ENCODE measurements around the gene IQGAP3. TPM values are rescaled to one million over a fixed set of nuclear protein-coding genes. Genes with fewer than 3 reads are reported as not detected.

Gene IQGAP3
- polyA plus RNA-seq, 1 donor, result 5.5 TPM

DNA sequence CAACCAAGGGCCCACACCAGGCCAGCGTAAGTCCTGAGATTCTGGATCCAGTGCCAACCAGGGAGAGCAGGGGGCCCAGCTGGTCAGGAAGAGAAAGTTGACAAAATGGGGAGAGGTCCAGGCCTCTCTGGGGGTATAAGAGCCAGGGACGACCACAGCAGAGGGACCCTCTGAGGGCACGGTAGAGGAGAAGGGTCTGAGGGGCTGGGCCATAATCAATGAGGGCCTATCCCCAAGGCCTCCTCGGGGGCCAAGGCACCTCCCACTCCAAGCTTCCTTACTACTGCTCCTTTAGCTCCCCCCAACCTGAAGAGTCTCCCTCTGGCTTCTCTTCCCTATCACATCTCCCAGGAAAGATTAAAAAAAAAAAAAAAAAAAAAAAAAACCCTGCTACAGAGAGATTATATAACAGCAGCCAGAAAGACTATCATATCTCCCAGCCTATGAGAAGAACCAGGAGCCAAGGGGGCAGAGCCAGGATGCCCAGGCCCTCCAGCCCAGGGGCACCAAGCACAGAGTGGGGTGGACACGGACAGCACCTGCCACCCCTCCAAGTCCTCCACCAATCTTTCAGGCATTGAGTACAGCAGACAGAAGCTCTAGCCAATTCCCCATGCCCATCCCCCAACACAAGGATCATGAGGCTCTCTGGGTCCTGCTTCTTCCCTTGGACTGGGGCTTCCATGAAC lies 74.5 kb downstream of the IQGAP3 start:
- DNase-seq (ENCODE audit: low read depth), result no peak

DNA sequence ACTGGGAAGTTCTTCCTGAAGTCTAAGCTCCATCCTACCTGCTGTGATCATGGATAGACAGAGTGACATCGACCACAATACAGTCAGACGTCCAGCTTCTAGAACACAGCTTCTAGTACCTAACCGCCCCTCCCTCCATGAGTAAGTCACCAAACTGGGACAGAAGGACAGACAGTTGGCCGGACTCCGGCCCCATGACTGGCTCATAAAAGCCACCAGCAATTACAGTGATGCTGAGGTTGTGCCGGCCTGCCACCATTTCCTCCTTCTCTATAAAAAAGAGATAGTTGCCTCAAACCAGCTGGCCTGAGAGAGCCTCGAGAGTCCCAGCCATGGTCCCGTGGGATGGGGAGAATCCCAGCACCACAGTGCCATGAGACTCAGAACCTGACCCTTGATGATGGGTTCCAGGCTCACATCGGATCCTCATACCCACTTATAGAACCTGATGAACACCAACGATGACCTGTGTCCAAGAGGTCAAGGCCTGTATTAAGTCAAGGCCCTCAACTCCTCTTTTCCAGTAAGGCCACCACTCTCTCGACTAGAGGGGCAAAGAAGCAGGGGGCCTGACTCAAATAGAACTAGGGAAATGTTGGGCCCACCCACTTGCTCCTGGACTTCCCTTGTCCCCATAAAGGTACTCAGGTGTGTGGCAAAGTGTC lies 75.2 kb downstream of the IQGAP3 start:
- no peak for DNase-seq (ENCODE audit: low read depth)

DNA sequence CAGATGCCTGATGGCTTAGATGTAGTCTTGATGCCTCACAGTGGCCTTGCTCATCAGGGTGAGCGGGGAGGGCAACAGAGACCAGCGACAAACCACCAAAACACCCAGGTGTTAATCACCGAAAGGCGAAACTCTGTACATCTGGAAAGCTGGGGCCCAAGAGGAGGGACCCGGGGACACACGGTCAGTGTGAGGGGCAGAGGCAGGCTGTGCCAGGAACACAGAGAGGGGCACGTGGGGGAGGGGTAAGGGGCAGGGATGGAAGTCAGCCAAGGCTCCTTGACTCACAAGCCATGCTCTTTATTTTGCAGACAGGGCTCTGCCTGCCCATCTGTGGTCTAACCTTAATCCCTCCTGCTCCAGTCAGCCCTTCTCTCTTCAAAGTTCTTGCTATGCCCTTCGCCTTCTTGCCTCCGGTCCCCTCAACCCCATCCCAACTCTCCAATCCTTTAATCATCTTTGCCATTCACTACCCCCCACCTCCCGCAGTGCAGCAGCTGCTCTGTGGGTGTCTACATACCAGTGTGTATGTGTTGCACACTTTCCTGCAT lies 76.1 kb downstream of the IQGAP3 start:
- DNase-seq (ENCODE audit: low read depth), result no peak

DNA sequence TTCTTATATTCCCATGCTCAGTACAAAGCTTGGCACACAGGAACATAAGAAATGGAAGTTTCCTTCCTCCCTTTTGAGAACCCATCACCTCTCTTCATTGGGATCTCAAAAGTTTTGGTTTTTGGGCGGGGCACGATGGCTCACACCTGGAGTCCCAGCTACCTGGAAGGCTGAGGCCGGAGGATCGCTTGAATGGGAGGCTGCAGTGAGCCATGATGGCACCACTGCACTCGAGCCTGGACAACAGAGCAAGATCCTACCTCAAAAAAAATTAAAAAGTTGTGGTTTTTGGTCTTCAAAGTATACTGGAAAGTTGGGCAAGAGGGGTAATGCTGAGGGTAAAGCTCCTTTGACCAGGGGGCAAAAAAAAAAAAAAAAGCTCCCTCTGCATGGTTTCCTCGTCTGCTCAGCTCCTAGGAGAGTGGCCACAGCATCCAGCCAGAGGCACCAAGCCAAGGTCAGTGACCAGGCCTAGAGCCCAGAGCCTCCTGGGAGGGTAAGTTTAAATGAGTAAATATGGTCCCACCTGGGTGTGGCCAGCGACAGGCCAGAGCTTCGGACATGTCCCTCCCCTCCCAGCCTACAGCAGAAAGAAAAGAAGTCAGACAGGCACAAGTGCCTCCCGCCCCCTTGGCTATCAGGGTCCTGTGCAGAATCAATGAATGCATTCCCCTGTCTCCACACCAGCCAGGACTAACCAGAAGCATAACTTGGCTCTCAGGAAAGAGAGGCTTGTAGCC lies 76.8 kb downstream of the IQGAP3 start:
- no peak for DNase-seq (ENCODE audit: low read depth)

- DNase-seq (ENCODE audit: low read depth), result no peak
These were observed 78.0 kb downstream of the IQGAP3 start for GRCh38 chr1:156494309-156494895.

GRCh38 chr1:156493742-156494141 lies 78.6 kb downstream of the IQGAP3 start:
- no peak for DNase-seq (ENCODE audit: low read depth)

- no peak for DNase-seq (ENCODE audit: low read depth)
These were observed 79.2 kb downstream of the IQGAP3 start for GRCh38 chr1:156493154-156493631.

DNA sequence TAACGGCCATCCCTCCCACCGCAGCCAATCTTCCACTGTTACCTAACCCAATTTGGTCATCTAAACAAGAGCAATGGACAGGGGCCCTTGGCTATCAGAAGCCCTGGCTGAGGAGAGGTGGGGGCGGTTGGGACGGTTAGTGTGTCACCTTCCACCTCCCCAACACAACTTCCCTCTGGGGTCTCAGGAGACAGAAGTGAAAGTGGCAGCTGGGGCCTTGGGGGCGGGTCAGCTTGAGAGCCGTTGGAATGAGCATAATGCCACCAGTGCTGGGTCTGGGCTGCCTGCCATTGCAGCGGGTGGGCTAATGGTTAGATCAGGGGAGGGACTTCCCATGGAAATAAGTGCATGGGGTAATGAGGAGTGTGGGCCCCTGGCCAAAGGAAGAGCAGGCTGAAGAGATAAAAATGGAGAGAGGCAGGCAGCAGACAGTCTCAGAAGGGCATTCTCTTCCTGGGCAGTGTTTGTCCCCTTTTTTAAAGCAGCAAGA lies 79.7 kb downstream of the IQGAP3 start:
- DNase-seq (ENCODE audit: low read depth), result no peak

DNA sequence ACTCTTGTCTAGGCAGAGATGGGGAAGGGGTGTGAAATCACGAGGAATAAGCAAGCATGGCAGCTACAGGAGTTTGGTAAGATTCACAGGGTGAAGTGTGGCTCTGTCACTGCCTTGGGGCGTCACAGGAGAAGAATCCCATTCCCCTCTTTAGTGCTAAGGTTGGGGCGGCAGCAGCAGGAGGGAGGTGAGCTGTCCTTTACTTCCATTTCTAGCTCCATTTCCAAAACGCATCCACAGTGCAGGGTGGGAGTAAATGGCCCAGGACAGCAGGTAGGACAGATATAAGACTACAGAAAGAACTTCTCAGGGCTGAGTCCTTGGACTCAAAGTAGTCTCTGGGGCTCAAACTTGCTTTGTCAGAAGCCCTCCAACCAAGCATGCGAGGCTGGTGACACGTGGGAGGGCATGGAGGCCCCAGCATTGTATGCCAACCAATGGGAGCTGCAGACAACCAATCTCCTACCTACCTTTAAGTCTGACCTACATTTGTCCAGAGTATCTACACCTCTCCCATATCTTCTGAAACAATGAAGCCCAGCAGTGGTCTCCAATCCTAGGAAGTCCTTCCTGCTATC lies 80.3 kb downstream of the IQGAP3 start:
- no peak for DNase-seq (ENCODE audit: low read depth)

GRCh38 chr1:156491151-156491949 lies 81.0 kb downstream of the IQGAP3 start:
- DNase-seq (ENCODE audit: low read depth), result no peak

DNA sequence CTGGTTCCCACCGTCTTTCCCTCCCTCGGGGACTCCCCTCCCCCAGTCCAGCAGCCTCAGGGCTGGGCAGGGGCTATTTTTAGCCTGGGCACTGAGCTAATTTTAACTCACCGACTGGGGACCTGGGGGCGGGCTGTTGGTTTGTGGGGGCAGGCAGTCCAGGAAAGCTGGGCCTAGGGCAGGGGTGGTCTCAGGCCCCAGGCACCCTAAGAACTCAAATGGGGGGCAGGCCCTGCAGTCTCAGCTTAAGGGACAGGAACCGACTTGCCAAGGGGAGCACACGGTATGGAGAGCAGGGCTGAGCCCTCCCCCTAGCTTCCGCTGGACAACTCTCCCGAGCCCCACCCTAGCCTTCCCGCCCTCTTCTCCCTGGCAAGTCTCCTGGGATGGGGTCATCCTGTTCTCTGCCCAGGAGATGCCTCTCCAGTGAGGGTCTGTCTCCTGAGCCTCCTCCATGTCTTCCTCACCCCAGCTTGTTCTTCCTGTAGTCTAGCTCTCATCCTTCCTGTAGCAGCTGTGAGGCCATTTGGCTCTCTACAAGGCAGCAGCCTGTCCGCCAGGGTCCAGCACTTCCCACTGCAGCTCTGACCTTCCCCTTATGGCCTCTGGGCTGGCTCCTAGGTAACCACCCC lies 81.8 kb downstream of the IQGAP3 start:
- no peak for DNase-seq (ENCODE audit: low read depth)

DNA sequence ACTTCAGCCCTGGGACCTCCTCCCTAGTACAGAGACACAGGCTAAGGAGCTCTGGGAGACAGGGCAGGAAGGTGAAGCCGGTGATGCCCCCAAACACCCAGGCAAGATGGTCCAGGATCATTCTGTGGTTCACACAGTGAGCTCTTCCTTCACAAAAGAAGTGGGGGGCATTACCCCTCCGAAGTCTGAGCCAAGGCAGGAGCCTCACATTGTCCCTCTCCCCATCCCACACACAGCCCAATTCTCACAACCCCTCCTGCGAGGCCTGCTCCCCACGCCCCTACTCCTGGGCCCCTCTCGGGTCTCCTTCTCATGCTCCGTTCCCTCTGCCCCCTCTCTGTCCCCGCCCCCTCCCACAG lies 82.5 kb downstream of the IQGAP3 start:
- DNase-seq (ENCODE audit: low read depth), result no peak

DNA sequence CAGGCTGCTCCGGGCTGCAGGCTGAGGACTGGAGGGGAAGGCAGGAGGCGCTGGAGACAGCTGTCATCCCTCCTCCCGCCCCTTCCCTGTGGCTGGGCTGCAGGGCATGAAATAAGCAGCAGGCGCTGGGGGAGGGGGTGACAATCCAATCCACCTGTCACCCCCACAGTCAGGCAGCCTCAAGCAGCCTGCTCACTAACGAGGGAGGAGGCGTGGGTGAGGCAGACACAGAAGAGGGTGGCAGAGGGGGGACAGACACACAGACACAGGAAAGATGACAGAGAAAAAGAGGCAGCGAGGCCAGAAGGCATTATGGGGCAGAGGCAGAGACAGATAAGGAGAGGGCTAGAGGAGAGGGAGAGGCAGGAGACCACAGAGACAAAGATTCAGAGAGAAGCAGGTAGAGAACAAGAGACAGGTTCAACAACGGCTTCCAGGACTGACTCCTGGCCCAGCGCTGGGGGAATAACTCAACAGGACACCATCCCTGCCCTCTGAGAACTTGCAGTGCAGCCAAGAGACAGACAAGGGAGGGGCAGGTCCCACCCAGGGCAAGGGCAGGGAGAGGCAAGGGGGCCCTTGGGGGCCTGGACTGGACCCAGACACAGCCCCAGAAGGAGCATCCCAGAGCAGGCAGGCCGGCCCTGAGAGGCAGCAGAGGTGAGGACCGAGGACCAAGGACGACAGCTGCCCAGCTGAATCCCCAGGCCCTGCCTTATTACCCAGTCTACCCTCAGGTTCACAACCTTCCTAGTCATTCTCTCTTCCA lies 83.0 kb downstream of the IQGAP3 start:
- no peak for DNase-seq (ENCODE audit: low read depth)

GRCh38 chr1:156488566-156489165 lies 83.7 kb downstream of the IQGAP3 start:
- no peak for DNase-seq (ENCODE audit: low read depth)

DNA sequence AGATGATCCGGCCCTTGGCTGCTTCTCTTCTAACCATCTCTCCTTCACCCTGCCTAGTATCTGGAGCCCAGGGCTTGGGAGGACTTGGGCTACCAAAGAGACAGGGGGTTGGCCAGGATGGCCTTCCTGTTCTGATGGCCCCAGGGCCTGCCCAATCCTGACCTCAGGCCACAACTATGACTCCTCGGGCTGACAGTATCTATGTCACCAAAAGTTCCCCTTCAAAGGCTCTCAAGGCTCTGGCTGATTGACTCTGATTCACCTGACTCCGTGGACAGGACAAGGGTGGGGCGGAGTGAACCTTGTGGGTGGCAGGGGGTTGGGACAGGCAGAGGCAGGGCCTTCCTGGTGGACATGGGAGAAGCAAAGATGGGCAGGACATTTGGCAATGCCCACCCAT lies 84.5 kb downstream of the IQGAP3 start:
- no peak for DNase-seq (ENCODE audit: low read depth)

DNA sequence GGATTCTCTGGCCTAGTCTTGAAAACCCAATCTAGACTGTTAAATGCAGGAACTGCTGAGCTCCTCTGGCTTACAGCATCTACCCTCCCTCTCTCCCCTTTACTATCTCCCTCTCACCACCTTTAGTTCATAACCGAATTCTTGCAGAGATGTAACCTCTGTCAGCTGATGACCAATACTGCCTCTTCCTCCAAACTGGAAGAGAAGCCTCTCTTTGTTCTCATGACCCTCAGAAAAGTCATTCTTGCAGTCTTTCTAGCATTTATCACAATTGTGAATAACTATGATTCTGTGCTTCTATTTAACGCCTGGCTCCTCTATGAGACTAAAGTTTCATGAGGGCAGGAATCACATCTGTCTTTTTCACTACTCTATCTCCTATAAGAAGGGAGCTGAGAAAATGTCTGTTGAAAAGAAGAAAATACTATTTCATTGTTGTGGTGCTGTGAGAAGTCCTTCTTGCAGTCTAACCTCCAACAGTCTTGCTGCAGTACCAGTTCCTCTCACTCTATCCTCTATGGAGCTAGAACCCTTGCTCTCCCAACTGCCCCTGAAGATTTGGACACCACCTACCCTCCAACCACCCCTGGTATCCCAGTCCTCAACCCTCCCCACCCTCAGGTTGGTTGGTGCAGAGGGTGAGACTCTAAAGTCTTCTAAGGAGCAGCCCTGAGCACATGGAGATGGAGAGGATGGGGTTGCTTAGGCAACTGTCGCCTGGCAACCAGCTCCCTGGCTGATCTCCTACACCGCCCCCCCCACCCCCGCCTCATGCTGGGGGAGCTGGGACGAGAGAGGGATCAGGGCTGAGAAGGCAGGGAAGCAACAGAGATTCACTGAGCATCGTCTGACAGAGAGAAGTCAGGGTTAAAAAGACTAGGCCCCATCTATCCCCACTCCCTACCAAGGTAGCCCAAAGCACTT lies 85.7 kb downstream of the IQGAP3 start:
- DNase-seq (ENCODE audit: low read depth), result no peak

DNA sequence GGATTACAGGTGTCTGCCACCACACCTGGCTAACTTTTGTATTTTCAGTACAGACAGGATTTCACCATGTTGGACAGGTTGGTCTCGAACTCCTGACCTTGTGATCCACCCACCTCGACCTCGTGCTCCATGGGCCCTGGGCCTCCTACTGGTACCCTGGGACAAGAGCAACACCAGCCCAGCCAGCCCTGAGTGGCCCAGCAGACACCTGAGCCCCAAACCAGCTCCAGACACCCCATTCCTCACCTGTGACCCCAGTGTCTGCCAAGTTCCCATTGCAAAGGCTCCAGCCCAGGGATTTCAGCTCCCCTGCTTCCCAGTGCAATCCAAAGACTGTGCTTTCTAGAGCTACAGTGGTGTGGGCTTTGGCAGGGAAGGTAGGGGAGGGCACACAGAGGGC lies 86.4 kb downstream of the IQGAP3 start:
- DNase-seq (ENCODE audit: low read depth), result no peak

- DNase-seq (ENCODE audit: low read depth), result no peak
These were observed 87.8 kb downstream of the IQGAP3 start for GRCh38 chr1:156484480-156485058.
